SIG-M5 treated with dmso at 0.1 percent for 504 hours (cell line): ENCODE results near the gene BPIFA1.

ENCODE experiments used
- DNase-seq: peaks from one replicate; lab custom pipeline; 2025; ENCODE audit not compliant: unreplicated experiment; lab: John Stamatoyannopoulos, UW

BPIFA1 gene

GRCh38 chr20:33277471-33278441 is 42.0 kb downstream of the BPIFA1 start:
- DNase-seq: no peak

DNA sequence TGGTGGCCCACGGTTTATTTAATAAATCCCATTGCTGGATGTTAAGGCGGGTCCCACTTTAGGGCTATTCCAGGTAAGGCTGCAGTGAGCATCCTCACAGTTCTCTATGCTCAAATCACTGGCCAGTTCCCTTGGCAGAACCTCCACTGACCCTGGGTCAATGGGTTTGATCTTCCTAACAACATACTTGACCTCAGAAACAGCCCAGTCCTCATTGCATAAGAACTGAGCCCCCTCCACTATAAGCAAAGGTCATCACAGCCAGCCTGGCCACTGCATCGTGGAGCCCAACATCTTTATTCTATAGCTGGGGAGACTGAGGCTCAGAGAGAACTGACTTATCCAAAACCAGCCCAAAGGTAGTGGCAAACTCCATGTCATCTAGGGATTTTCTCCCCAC is 42.9 kb downstream of the BPIFA1 start:
- DNase-seq: no peak

DNA sequence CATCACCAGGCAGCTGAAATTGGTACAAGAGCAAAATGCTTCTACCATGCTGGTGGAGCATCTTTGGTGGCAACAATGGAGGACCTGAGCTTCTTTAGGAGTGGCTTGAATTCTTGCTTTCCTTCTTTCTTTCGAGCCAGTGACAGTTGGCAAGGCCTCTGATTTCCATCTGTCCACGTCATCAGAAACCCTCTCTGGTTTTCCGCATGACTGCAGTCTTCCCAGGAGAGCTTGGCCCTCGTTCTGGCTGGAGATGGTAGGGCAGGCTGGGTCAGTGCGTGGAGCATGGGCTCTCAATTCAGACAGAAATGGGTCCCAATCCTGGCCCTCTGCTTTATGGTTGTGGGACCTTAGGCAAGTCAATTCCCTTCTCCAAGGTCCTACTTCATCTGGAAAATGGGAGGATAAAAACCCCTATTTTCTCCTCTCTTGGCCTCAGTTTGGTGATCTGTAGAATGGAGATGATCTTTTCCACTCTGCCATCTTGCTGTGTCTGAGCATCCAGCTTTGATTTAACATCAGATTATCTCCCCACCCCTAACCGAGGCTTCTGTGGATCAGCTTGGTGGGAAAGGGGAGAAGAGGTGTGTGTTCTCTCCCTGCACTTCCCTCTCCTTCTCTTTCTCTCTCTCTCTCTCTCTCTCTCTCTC is 43.6 kb downstream of the BPIFA1 start:
- DNase-seq: no peak

DNA sequence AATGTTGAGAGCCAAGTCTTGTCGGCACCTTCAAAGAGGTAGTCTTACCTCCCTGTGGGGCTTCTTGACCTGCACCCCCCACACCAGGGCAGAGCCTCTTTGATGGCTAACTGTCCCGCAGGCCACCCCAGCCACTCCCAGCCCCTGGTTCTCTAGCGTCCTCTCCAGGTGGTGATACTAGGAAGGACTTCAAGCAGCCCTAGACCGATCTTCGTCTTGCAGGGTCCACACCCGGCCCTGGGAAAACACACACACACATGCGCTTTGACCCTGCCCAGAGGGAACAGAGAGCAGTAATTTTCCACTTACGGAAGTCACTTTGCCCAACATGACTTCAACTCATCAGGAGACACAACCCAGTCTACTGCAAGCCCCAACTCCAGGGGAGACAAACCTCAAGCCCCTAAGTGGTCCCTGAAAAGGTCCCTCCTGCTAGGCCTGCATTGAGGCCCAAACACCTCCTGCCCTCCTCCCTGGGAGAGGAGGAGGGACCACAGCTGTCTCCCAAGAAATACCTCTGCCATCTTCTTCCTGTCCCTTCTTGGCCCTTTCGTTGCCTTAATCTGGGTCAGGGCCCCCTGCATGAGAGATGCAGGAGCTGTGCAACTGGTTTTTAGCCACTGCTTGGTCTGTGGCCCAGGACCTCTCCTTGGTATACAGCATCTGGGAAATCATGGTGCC is 44.3 kb downstream of the BPIFA1 start:
- DNase-seq: no peak

- no peak for DNase-seq
Measured at GRCh38 chr20:33280775-33281174, 45.0 kb downstream of the BPIFA1 start.

GRCh38 chr20:33281550-33282146 is 45.9 kb downstream of the BPIFA1 start:
- no peak for DNase-seq

DNA sequence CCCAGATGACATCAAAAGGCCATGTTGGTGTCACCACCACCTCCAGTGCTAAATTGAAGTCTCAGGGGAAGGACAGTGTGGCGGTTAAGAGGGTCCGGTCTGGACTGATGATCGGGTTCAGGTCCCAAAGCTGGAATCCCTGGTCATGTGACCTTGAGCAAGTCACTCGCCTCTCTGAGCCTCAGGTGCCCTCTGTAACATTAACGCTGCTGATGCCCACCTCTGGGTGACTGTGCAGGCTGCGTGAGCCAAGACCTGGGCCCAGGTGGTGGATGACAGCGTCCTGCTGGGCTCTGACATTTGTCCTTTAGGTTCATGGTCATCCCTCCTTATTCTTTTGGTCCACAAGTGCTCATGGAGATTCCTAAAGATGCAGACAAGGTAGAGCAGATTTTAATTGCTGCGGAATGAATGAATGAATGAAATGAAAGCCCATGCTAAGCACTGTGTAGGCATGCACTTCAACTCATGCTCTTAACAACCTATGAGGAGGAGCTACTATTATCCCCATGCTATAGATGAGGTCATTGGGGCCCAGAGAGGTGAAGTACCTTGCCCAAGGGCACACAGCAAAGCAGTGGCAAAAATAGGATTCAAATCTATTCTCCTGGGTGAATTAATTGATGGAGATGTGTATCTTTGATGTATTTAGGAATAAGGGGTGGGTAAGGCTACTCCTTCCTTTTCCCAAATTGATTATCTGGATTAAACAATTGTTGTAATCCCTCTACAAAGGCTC is 46.6 kb downstream of the BPIFA1 start:
- no peak for DNase-seq

GRCh38 chr20:33282991-33283555 is 47.3 kb downstream of the BPIFA1 start, which contains the start of gene BPIFB1:
Gene BPIFB1 (plus strand): TSS chr20:33283214. CDS start chr20:33286074, 2,860 bp downstream.
- DNase-seq: no peak

DNA sequence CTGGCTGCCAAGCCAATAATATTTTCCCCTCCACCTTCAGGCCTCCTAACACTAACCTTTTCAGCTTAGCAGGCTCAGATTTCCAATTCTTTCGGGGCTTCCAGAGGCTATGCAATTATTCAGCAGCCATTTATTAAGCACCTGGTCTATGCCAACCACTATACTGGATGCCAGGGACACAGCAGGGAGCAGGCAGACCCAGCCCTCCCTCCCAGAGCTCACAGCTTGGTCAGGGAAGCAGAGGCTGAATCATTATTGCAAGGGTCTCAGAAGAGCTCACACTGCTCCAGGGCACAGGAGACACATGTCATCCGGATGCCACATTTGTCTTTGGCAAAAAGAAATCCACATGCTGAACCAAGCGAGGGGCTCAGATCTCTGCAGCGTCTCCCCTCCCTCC is 48.5 kb downstream of the BPIFA1 start:
- DNase-seq: no peak

- no peak for DNase-seq
Measured at GRCh38 chr20:33284937-33285336, 49.1 kb downstream of the BPIFA1 start.

GRCh38 chr20:33285861-33286495 is 50.2 kb downstream of the BPIFA1 start:
- no peak for DNase-seq

DNA sequence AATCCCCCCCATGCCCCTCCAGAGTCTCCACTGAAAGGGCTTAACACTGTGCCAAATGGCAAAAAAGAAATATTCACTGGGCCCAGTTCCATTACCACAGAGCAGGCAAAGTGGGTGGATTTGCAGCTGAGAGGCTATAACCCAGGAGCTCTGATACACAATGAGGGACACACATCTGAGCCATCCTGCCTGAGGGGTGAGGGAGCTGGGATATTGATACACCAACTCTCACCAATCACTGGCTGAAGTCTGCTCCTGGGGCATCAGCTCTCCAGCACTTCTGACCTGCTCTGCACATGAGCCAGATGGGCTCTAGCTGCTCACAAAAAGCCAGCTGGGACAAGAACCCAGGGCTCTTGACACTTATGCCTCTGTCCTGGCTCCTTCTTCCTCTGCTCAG is 52.1 kb downstream of the BPIFA1 start:
- DNase-seq: no peak

DNA sequence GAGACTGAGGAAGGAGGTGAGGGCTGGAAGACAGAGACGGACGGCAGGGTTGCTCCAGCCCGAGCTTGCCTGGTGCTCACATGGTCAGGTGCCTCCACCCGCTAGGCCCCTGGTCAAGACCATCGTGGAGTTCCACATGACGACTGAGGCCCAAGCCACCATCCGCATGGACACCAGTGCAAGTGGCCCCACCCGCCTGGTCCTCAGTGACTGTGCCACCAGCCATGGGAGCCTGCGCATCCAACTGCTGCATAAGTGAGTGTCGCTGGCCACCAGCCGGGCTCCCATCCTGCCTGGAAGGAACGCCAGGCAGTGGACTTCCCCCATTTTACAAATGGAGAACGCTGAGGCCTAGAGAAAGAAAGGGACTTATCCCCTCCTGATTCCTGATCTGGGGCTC is 55.1 kb downstream of the BPIFA1 start:
- no peak for DNase-seq

DNA sequence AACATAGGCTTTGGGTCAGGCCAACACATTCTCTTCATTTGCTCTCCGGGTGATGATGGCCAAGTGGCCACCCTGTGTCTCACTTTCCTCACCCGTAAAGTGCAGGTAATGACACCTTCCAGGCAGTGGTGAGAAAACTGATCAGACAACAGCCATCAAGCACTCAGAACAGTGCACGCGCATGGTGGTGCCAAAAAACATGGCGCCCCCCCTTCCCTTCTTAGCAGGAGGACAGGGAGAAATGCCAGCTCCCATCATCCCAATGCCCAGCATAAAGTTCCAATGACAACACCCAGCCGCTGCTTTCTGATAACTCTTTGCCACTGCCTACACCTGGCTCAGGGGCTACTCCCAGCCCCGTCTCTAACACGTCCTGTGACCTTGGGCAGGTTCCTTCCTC is 55.6 kb downstream of the BPIFA1 start:
- no peak for DNase-seq

DNA sequence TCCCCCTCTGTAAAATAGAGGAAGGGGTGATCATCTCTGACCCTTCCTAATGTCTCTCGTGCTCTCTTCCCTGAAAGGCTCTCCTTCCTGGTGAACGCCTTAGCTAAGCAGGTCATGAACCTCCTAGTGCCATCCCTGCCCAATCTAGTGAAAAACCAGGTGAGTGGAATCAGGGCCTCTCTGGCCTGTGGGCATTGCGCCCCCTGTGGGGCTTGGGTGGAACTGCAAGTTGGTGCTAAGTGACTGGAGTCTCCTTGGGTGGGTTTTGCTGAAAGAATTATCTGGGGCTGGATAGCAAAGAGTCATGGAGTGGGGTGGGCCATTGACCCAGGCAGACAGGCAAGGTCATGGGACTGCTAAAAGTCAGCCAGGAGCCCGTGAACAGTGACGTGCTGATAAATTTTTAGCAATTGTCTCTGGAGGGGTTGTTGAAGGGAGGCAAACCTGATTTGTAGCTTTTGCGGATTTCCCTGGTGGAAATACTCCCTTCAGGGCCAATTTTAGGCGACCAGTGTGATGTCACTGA is 56.1 kb downstream of the BPIFA1 start:
- DNase-seq: no peak
